Astrocyte (in vitro differentiated cells and primary cell): ENCODE results near the gene CAPN9. TPM values are rescaled to one million over a fixed set of nuclear protein-coding genes. Genes with fewer than 3 reads are reported as not detected.

Source experiments
- DNase-seq: peaks from one replicate; pipeline ENCODE4 v3.0.0-alpha.2; 2010; ENCODE audit warnings: low read depth
- FAIRE-seq: peaks from 2 replicates; lab custom pipeline; 2011; peaks lifted over from hg19 to GRCh38; lab: Jason Lieb, UNC
- H2AFZ ChIP-seq: 2 replicates; pipeline ENCODE4 v1.6.0; 2012; ENCODE audit warnings: low read depth, low read length, inconsistent platforms
- H3K27ac ChIP-seq: 2 replicates; pipeline ENCODE4 v1.5.1; 2011; ENCODE audit warnings: low read depth, low read length, inconsistent platforms
- H3K27me3 ChIP-seq: 2 replicates; pipeline ENCODE4 v1.6.0; 2011; ENCODE audit warnings: low read length, inconsistent platforms; ENCODE audit not compliant: insufficient read depth
- H3K36me3 ChIP-seq: 2 replicates; pipeline ENCODE4 v1.5.1; 2011; ENCODE audit warnings: low read length, inconsistent platforms; ENCODE audit not compliant: insufficient read depth
- H3K4me1 ChIP-seq: 2 replicates; pipeline ENCODE4 v1.5.1; 2011; ENCODE audit warnings: low read length, inconsistent platforms; ENCODE audit not compliant: insufficient read depth
- H3K4me2 ChIP-seq: 2 replicates; pipeline ENCODE4 v1.6.0; 2012; ENCODE audit warnings: low read length, inconsistent platforms
- H3K4me3 ChIP-seq: 2 replicates; pipeline ENCODE4 v1.5.1; 2011; ENCODE audit warnings: low read depth, mild to moderate bottlenecking, low read length, inconsistent platforms; ENCODE audit not compliant: insufficient read depth
- H3K79me2 ChIP-seq: 2 replicates; pipeline ENCODE4 v1.6.0; 2012; ENCODE audit warnings: mild to moderate bottlenecking, low read length, inconsistent platforms; ENCODE audit not compliant: insufficient read depth
- H3K9ac ChIP-seq: 2 replicates; pipeline ENCODE4 v1.6.0; 2012; ENCODE audit warnings: mild to moderate bottlenecking, low read length, inconsistent platforms
- H3K9me3 ChIP-seq: 2 replicates; pipeline ENCODE4 v1.5.1; 2012; ENCODE audit warnings: low read depth, mild to moderate bottlenecking, low read length, inconsistent platforms; ENCODE audit not compliant: insufficient read depth
- H4K20me1 ChIP-seq: 2 replicates; pipeline ENCODE4 v1.6.0; 2012; ENCODE audit warnings: low read length, inconsistent platforms; ENCODE audit not compliant: insufficient read depth
- H3K27ac Mint-ChIP-seq: one replicate; pipeline ENCODE4 v1.8.0; 2021; ENCODE audit warnings: mild to moderate bottlenecking, mixed read lengths; ENCODE audit not compliant: unreplicated experiment
- H3K27me3 Mint-ChIP-seq: one replicate; pipeline ENCODE4 v1.8.0; 2021; ENCODE audit warnings: low read depth, mixed read lengths; ENCODE audit not compliant: unreplicated experiment
- H3K36me3 Mint-ChIP-seq: one replicate; pipeline ENCODE4 v1.8.0; 2021; ENCODE audit warnings: low read depth, mixed read lengths; ENCODE audit not compliant: unreplicated experiment
- H3K4me1 Mint-ChIP-seq: one replicate; pipeline ENCODE4 v1.8.0; 2021; ENCODE audit warnings: low read depth, mixed read lengths; ENCODE audit not compliant: unreplicated experiment
- H3K4me3 Mint-ChIP-seq: one replicate; pipeline ENCODE4 v1.8.0; 2021; ENCODE audit warnings: mild to moderate bottlenecking, moderate library complexity, mixed read lengths; ENCODE audit not compliant: unreplicated experiment
- H3K9me3 Mint-ChIP-seq: one replicate; pipeline ENCODE4 v1.8.0; 2021; ENCODE audit warnings: mild to moderate bottlenecking, mixed read lengths; ENCODE audit not compliant: unreplicated experiment
- CTCF ChIP-seq: IDR thresholded peaks from 2 replicates; pipeline ENCODE4 v1.5.1; 2011; ENCODE audit warnings: low read depth, mild to moderate bottlenecking, inconsistent platforms, low read length, moderate library complexity; ENCODE audit not compliant: insufficient read depth
- EZH2 ChIP-seq: IDR thresholded peaks from 2 replicates; pipeline ENCODE4 v1.6.1; 2012; ENCODE audit warnings: mild to moderate bottlenecking, low read length, inconsistent platforms; ENCODE audit not compliant: insufficient read depth
- total RNA-seq: library from RNA; stranded (reverse); gene quantifications from 2 replicates; pipeline ENCODE4 v1.2.1, GENCODE V29; 2021

Gene CAPN9
- total RNA-seq, 1 donor from 2014 or later: not detected

GRCh38 chr1:230814949-230815692, 67.9 kb downstream of the CAPN9 start:
- H3K4me3 ChIP-seq: no peak overlapping the region
- TF ChIP-seq CTCF: no peak
- no peak for TF ChIP-seq EZH2
- H3K4me1 Mint-ChIP-seq: no peaks in the 10 kb centered on the region
- no peaks in the 10 kb centered on the region for H3K9me3 ChIP-seq
- peaks cover 8% of the 10 kb centered on the region for H3K9me3 Mint-ChIP-seq
- no peaks in the 10 kb centered on the region for H3K27me3 ChIP-seq
- FAIRE-seq (no peak), DNase-seq (no peak)
- no peak overlapping the region for H3K9ac ChIP-seq
- no peak overlapping the region for H2AFZ ChIP-seq
- H3K36me3 ChIP-seq: no peaks in the 10 kb centered on the region
- H3K36me3 Mint-ChIP-seq: peaks cover 6% of the 10 kb centered on the region
- H3K27ac ChIP-seq: no peak overlapping the region
- H4K20me1 ChIP-seq: no peaks in the 10 kb centered on the region
- no peak overlapping the region for H3K4me3 Mint-ChIP-seq
- no peak overlapping the region for H3K4me2 ChIP-seq
- no peaks in the 10 kb centered on the region for H3K4me1 ChIP-seq
- no peaks in the 10 kb centered on the region for H3K27me3 Mint-ChIP-seq
- no peaks in the 10 kb centered on the region for H3K79me2 ChIP-seq
- H3K27ac Mint-ChIP-seq: no peak overlapping the region

DNA sequence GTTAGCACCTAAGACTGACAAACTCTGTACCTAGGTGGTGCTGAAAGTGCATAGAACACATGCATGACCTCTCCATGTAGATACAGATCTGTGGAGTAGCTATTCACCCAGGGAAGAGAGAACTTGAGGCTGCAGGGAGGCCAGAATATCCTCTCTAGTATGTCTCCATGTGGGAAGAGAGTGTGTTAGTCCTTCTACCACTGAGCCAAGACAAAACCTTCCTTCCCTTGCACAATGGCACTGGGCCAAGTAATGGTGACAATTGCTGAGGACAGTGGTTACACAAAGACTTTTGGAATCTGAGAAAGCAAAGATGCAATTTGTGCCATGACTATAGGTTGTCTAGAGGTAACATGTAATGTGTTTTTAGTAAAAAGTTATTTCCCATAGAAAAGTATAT, 68.8 kb downstream of the CAPN9 start:
- no peaks in the 10 kb centered on the region for H3K79me2 ChIP-seq
- H3K27ac ChIP-seq: no peak overlapping the region
- no peak overlapping the region for H3K9ac ChIP-seq
- H2AFZ ChIP-seq: no peak overlapping the region
- H3K9me3 ChIP-seq: no peaks in the 10 kb centered on the region
- no peaks in the 10 kb centered on the region for H3K27me3 Mint-ChIP-seq
- H3K4me3 Mint-ChIP-seq: no peak overlapping the region
- FAIRE-seq (no peak), DNase-seq (no peak)
- H3K9me3 Mint-ChIP-seq: peaks cover 8% of the 10 kb centered on the region
- H3K27me3 ChIP-seq: no peaks in the 10 kb centered on the region
- TF ChIP-seq EZH2 (no peak), CTCF (no peak)
- H3K36me3 ChIP-seq: no peaks in the 10 kb centered on the region
- peaks cover 6% of the 10 kb centered on the region for H3K36me3 Mint-ChIP-seq
- no peaks in the 10 kb centered on the region for H3K4me1 Mint-ChIP-seq
- no peaks in the 10 kb centered on the region for H3K4me1 ChIP-seq
- no peaks in the 10 kb centered on the region for H4K20me1 ChIP-seq
- no peak overlapping the region for H3K27ac Mint-ChIP-seq
- no peak overlapping the region for H3K4me3 ChIP-seq
- H3K4me2 ChIP-seq: no peak overlapping the region

DNA sequence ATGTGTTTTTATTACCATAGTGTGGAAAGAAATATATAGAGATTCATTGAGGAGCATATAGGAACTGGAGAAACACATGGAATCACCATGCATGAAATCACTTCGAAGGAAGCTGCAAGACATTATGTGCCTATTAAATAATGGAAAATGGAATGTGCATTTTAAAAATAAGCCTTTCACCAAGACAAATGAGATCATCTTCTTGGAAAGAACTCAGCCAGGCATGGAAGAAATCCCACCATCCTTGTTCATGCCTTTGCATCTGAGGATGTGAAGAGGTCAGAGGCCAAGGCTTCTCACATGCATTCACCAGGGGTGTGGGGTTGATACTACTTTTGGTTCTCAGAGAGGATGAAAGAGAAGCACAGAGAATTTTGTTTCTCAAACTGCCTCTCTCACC, 71.2 kb downstream of the CAPN9 start:
- Histone ChIP-seq H3K9me3 (no peaks in the 10 kb centered on the region), H3K27ac (no peak overlapping the region), H4K20me1 (no peaks in the 10 kb centered on the region), H3K4me3 (no peak overlapping the region), H3K4me1 (no peaks in the 10 kb centered on the region), H2AFZ (no peak overlapping the region), H3K79me2 (no peaks in the 10 kb centered on the region), H3K4me2 (no peak overlapping the region), H3K27me3 (no peaks in the 10 kb centered on the region), H3K36me3 (no peaks in the 10 kb centered on the region), H3K9ac (no peak overlapping the region)
- H3K27ac Mint-ChIP-seq: no peak overlapping the region
- peaks cover 6% of the 10 kb centered on the region for H3K9me3 Mint-ChIP-seq
- H3K27me3 Mint-ChIP-seq: no peaks in the 10 kb centered on the region
- H3K4me3 Mint-ChIP-seq: no peak overlapping the region
- FAIRE-seq (no peak), DNase-seq (no peak)
- peaks cover 8% of the 10 kb centered on the region for H3K36me3 Mint-ChIP-seq
- no peaks in the 10 kb centered on the region for H3K4me1 Mint-ChIP-seq
- TF ChIP-seq EZH2 (no peak), CTCF (no peak)
